HCT116 (cell line): ENCODE measurements around the gene ADAMTS13.

Source experiments
- CEBPB ChIP-seq: IDR thresholded peaks from 2 replicates; pipeline ENCODE4 v1.6.1; 2012; ENCODE audit warnings: low read depth
- EGR1 ChIP-seq: IDR thresholded peaks from 2 replicates; pipeline ENCODE4 v1.6.1; 2012; ENCODE audit warnings: low read depth
- POLR2AphosphoS5 ChIP-seq: IDR thresholded peaks from 2 replicates; pipeline ENCODE4 v1.6.1; 2011; ENCODE audit warnings: mild to moderate bottlenecking, low read depth, low read length, moderate library complexity
- RAD21 ChIP-seq: IDR thresholded peaks from 2 replicates; pipeline ENCODE4 v1.6.1; 2012; ENCODE audit warnings: low read depth, mild to moderate bottlenecking
- SP1 ChIP-seq: IDR thresholded peaks from 2 replicates; pipeline ENCODE4 v1.6.1; 2012; ENCODE audit warnings: low read depth

DNA sequence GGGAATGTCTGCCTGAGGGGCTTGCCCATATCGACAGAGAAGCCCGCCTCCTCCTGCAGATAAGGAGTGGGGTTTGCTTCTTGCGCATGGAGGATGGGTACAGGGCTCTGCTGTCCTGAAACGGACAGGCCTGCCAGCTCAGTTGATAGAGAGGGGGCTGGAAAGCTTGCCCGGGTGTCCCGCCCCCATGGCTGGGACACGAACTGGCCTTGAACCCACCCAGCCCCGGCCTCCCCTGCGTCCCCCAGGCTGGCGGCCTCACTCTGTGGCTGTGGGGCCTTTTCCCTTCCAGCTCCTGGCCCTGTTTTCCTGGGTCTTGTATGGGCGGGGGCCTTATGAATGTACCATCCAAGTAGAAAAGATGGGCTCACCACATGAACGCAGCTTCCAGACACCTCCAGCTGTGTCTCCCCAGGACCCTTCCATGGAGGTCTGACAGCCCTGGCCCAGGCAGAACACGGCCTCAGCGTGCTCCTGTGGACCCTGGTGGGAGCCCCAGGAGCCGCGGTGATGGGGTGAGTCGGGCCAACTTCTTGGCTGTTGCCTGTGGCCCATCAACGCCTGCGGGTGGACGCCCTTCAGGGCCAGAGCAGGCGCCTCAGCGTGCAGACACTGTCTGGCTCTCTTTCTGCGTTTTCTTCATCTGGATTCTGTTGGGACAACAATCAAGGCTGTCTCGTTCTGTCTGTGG is 72.6 kb downstream of the ADAMTS13 start:
- no peak for TF ChIP-seq POLR2AphosphoS5
- TF ChIP-seq SP1: no peak
- TF ChIP-seq RAD21: no peak
- no peak for TF ChIP-seq EGR1
- TF ChIP-seq CEBPB: no peak
